Subcutaneous abdominal adipose tissue (tissue), 5 donors: ENCODE measurements around the gene COA7.

Experiments used
- H3K27ac ChIP-seq: one replicate; pipeline ENCODE4 v1.7.0; 2013; ENCODE audit warnings: low read depth, mild to moderate bottlenecking, inconsistent platforms, low read length, moderate library complexity
- H3K27me3 ChIP-seq, 5 donors: one replicate each; pipeline ENCODE4 v1.7.0; 2013; ENCODE audit warnings: low read length in 5 of 5, inconsistent platforms in 1 of 5; ENCODE audit not compliant: control insufficient read depth in 5 of 5, insufficient read depth in 4 of 5
- H3K36me3 ChIP-seq, 5 donors: one replicate each; pipeline ENCODE4 v1.7.0; 2013; ENCODE audit warnings: low read length in 5 of 5; ENCODE audit not compliant: control insufficient read depth in 5 of 5, insufficient read depth in 5 of 5
- H3K4me1 ChIP-seq, 5 donors: one replicate each; pipeline ENCODE4 v1.7.0; 2013; ENCODE audit warnings: low read length in 5 of 5, mild to moderate bottlenecking in 3 of 5, moderate library complexity in 1 of 5; ENCODE audit not compliant: control insufficient read depth in 5 of 5, insufficient read depth in 5 of 5
- H3K4me3 ChIP-seq, 5 donors: one replicate each; pipeline ENCODE4 v1.7.0; 2013; ENCODE audit warnings: low read length in 5 of 5, low read depth in 1 of 5
- H3K9ac ChIP-seq, 5 donors: one replicate each; pipeline ENCODE4 v1.7.0; 2013; ENCODE audit warnings: low read length in 5 of 5, mild to moderate bottlenecking in 4 of 5, moderate library complexity in 3 of 5
- H3K9me3 ChIP-seq, 5 donors: one replicate each; pipeline ENCODE4 v1.7.0; 2013; ENCODE audit warnings: low read length in 5 of 5; ENCODE audit not compliant: control insufficient read depth in 5 of 5
- donor health status: healthy.
- donor health status: healthy.
- donor health status: healthy.
- donor health status: healthy.
- donor health status: healthy.

Gene COA7

DNA sequence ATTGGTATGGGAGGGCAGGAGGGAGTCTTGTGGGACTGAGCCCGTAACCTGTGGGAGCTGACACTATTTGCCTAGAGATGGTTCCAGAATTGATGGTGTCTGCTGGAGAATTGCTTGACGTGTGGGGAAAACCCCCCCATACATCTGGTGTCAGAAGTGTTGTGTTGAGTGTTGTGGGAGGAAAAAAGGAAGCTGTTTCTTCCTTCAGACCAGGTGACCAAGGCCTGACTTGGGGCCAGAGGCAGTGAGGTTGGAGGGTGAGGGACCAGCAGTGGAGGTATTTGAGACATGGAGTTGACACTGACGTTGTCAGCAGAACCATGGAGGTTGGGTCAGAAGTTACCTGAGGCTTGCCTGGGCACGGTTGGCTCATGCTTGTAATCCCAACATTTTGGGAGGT is 56.8 kb downstream of the COA7 start:
- H3K4me3 ChIP-seq: no peak overlapping the region
- H3K27ac ChIP-seq: no peak overlapping the region
- H3K36me3 ChIP-seq: no peaks in the 10 kb centered on the region
- peaks cover 0 to 11% (median 0%) of the 10 kb centered on the region in 5 donors for H3K4me1 ChIP-seq
- no peak overlapping the region for H3K9ac ChIP-seq
- no peaks in the 10 kb centered on the region for H3K9me3 ChIP-seq
- no peaks in the 10 kb centered on the region for H3K27me3 ChIP-seq

DNA sequence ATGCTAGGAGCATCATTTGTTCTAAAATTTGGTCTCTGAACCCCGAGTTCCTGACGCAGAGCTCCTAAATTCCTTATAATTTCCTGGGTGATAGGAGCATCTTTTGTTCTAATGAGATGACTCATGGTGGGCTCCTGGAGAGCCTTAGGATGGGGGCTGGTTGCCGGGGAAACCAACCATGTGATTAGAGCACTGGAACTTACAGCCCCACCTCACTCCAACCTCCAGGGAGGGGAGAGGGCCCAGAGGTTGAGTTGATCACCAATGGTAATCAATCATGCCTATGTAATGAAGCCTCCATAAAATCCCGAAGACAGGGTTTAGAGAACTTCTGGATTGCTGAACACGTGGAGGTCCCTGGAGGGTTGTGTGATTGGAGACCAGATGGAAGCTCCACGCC is 57.5 kb downstream of the COA7 start:
- Histone ChIP-seq H3K9me3 (no peaks in the 10 kb centered on the region), H3K36me3 (no peaks in the 10 kb centered on the region), H3K27me3 (no peaks in the 10 kb centered on the region), H3K4me3 (no peak overlapping the region), H3K27ac (no peak overlapping the region), H3K4me1 (peaks cover 0 to 11% (median 0%) of the 10 kb centered on the region in 5 donors), H3K9ac (no peak overlapping the region)

DNA sequence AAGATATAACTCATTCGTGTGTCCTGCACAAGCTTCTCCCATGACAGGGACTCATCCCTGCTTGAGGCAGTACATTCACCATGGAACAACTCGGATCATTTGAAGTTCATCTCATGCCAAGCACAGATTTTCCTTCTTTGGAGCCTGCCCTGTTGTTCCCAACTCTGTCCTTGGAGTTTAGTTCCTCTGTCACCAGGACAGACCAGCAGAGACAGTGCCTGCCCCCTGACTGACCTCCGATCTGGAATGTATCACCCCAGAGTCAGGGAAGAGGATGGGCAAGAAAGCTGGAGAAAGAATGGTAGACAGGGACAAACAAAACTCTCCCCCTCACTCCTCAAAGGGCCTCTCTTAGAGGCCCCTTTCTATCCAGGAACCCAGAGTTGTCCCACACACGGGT is 60.2 kb downstream of the COA7 start:
- peaks cover 0 to 17% (median 6%) of the 10 kb centered on the region in 5 donors for H3K4me1 ChIP-seq
- H3K36me3 ChIP-seq: no peaks in the 10 kb centered on the region
- H3K27me3 ChIP-seq: peaks cover 8 to 15% (median 13%) of the 10 kb centered on the region in 5 donors
- peaks cover 0 to 4% (median 0%) of the 10 kb centered on the region in 5 donors for H3K9me3 ChIP-seq
- H3K4me3 ChIP-seq: no peak overlapping the region
- H3K9ac ChIP-seq: no peak overlapping the region
- no peak overlapping the region for H3K27ac ChIP-seq

DNA sequence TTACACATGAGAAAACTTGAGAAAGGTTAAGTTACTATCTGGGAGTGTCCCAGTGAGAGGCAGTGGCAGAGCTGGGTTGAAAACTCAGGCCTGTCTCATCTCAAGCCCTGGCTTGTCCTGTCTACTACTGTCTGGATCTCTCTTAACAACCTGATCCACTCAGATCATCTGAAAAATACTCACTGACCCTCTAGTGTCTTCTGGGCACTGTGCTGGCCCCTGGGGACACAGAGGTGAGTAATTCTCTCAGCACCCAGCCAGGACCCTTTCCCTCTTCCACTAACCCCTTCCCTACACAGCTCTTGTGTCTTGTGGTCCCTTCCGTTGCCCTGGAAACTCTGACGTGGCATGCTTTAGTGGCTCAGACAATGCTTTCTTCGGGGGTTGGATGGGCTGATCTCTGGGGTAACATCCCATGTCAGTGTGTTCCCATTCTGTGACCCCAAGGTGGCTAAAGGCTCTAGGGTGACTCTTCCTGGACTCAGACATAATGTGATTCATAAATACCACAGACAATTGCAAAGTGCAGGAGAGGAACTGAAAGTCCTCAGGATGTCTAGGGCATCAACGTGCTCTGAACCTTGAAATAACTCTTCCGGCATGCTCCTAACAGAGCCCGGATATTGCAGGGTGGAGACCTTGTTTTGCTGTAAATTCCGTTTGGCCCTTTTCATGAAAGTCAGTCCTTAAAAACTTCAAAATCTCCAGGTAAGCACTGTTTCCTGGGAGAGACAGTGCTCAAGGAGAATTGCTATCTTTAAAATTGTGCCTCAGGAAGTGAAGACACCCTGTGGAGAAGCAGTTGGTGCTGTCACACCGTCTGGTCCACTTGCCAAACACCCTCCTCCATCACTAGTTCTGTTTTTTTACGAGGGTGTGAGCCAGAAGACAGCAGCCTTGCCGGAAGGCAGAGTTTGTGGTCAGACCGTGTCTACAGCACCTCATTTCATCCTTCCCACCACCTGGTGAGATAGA is 61.1 kb downstream of the COA7 start:
- H3K9me3 ChIP-seq: peaks cover 0 to 4% (median 0%) of the 10 kb centered on the region in 5 donors
- no peak overlapping the region for H3K4me3 ChIP-seq
- no peak overlapping the region for H3K9ac ChIP-seq
- peaks cover 0 to 24% (median 12%) of the 10 kb centered on the region in 5 donors for H3K4me1 ChIP-seq
- H3K36me3 ChIP-seq: no peaks in the 10 kb centered on the region
- peaks cover 12 to 24% (median 19%) of the 10 kb centered on the region in 5 donors for H3K27me3 ChIP-seq
- H3K27ac ChIP-seq: no peak overlapping the region

DNA sequence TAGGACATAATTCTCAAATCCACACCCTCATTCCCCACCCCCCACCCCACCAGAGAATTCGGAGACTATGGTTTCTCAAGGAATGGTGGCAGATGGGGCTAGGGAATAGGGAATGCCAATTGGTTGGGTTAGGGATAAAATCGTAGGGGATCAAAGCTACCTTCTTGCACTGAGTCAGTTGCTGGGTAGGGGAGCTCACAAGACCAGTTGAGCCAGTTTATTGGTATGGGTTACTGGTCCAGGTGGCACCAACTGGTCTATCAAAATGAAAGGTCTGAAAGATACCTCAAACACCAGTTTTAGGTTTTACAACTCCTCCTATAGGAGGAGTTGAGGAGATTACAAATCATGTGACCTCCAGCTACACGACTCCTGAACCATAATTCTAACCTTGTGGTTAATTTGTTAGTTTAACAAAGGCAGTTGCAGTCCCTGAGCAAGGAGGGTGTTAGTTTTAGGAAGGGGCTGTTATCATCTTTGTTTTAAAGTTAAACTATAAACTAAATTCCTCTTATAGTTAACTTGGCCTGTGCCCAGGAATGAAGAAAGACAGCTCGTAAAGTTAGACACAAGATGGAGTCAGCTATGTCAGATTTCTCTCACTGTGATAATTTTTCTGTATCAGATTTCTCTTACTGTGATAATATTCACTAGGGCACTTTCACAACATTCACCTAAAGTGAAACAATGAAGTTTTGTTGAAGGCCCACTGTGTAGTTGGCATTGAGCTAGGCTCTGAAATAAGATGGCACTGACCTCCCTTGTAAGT is 62.6 kb downstream of the COA7 start:
- Histone ChIP-seq H3K4me1 (peaks cover 0 to 24% (median 12%) of the 10 kb centered on the region in 5 donors), H3K9ac (no peak overlapping the region), H3K9me3 (peaks cover 0 to 4% (median 0%) of the 10 kb centered on the region in 5 donors), H3K27me3 (peaks cover 19 to 29% (median 21%) of the 10 kb centered on the region in 5 donors), H3K4me3 (no peak overlapping the region), H3K36me3 (no peaks in the 10 kb centered on the region), H3K27ac (no peak overlapping the region)
